Measurements from ENCODE around the gene CYTH4. TPM values are rescaled to one million over a fixed set of nuclear protein-coding genes. Genes with fewer than 3 reads are reported as not detected.

CYTH4 gene
- total and polyA plus RNA-seq, 2 experiments from 2014 or later = not detected

DNA sequence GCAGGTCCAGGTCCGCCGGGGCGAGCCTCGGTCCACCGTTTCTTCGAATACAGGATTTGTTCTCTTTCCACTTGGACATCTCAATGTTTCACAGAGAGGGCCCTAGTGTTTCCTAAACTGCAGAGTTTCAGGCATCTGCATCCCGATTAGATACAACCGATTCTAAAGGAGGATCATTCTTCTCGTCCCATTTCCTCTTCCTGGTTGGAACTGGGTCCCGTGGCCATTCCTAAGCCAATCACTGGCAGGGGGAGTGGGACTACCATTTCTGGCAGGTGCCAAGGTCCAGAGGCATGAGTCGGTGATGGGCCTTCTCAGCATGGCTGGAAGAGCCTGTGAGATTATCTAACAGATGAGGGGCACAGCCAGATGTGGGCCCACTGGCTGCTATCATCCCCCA is 76.1 kb downstream of the CYTH4 start (continued):
- TF ChIP-seq, protein P1, sequence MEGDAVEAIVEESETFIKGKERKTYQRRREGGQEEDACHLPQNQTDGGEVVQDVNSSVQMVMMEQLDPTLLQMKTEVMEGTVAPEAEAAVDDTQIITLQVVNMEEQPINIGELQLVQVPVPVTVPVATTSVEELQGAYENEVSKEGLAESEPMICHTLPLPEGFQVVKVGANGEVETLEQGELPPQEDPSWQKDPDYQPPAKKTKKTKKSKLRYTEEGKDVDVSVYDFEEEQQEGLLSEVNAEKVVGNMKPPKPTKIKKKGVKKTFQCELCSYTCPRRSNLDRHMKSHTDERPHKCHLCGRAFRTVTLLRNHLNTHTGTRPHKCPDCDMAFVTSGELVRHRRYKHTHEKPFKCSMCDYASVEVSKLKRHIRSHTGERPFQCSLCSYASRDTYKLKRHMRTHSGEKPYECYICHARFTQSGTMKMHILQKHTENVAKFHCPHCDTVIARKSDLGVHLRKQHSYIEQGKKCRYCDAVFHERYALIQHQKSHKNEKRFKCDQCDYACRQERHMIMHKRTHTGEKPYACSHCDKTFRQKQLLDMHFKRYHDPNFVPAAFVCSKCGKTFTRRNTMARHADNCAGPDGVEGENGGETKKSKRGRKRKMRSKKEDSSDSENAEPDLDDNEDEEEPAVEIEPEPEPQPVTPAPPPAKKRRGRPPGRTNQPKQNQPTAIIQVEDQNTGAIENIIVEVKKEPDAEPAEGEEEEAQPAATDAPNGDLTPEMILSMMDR (conservative IDR thresholded peaks at IDR 0.05; ENCODE audit: low read depth in 2 of 2) = no peak
- TF ChIP-seq POLR2AphosphoS5 (IDR thresholded peaks at IDR 0.05; ENCODE audit: low read depth) (no peak), EZH2 (IDR thresholded peaks at IDR 0.05; ENCODE audit: low read depth, unreplicated experiment) (no peak)
- TF ChIP-seq, protein P2, sequence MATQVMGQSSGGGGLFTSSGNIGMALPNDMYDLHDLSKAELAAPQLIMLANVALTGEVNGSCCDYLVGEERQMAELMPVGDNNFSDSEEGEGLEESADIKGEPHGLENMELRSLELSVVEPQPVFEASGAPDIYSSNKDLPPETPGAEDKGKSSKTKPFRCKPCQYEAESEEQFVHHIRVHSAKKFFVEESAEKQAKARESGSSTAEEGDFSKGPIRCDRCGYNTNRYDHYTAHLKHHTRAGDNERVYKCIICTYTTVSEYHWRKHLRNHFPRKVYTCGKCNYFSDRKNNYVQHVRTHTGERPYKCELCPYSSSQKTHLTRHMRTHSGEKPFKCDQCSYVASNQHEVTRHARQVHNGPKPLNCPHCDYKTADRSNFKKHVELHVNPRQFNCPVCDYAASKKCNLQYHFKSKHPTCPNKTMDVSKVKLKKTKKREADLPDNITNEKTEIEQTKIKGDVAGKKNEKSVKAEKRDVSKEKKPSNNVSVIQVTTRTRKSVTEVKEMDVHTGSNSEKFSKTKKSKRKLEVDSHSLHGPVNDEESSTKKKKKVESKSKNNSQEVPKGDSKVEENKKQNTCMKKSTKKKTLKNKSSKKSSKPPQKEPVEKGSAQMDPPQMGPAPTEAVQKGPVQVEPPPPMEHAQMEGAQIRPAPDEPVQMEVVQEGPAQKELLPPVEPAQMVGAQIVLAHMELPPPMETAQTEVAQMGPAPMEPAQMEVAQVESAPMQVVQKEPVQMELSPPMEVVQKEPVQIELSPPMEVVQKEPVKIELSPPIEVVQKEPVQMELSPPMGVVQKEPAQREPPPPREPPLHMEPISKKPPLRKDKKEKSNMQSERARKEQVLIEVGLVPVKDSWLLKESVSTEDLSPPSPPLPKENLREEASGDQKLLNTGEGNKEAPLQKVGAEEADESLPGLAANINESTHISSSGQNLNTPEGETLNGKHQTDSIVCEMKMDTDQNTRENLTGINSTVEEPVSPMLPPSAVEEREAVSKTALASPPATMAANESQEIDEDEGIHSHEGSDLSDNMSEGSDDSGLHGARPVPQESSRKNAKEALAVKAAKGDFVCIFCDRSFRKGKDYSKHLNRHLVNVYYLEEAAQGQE (IDR thresholded peaks at IDR 0.05; ENCODE audit: unreplicated experiment) = no peak
- TF ChIP-seq, protein P3, sequence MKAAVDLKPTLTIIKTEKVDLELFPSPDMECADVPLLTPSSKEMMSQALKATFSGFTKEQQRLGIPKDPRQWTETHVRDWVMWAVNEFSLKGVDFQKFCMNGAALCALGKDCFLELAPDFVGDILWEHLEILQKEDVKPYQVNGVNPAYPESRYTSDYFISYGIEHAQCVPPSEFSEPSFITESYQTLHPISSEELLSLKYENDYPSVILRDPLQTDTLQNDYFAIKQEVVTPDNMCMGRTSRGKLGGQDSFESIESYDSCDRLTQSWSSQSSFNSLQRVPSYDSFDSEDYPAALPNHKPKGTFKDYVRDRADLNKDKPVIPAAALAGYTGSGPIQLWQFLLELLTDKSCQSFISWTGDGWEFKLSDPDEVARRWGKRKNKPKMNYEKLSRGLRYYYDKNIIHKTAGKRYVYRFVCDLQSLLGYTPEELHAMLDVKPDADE (IDR thresholded peaks at IDR 0.05) = no peak

DNA sequence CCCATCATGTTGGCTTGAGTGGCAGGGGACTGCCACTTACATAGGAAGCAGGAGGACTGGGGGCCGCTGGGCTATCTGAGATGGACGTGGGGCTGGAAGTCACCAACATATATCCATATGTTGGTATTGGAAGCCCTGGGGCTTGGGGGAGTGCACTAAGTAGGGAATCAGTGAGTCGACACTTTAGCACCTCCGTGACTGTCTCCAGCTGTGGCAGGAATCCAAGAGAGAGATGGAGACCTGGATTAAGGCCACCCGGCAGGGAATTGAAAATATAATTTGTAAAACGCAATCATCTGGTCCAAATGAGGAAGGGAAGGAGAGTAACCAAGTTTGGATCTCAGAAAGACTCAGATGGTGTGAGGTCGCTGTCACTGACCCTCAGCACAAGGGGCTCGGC is 76.6 kb downstream of the CYTH4 start:
- Histone ChIP-seq H3K4me1 (ENCODE audit: insufficient read depth) (no peaks in the 10 kb centered on the region), H3K79me2 (replicated peaks; ENCODE audit: insufficient read depth) (no peaks in the 10 kb centered on the region), H3K27me3 (ENCODE audit: insufficient read depth) (no peaks in the 10 kb centered on the region), H3K36me3 (ENCODE audit: insufficient read depth) (no peaks in the 10 kb centered on the region), H3K9me2 (ENCODE audit: insufficient read depth) (no peaks in the 10 kb centered on the region), H4K20me1 (replicated peaks; ENCODE audit: insufficient read depth) (no peaks in the 10 kb centered on the region), H3F3A (replicated peaks; ENCODE audit: low read depth) (no peaks in the 10 kb centered on the region), H2AFZ (no peak overlapping the region), H3K4me2 (no peak overlapping the region), H3K27ac (ENCODE audit: low read depth) (no peak overlapping the region), H3K4me3 (no peak overlapping the region)
- ATAC-seq (no peak; the same call in 2 of the 3 replicates), DNase-seq (ENCODE audit: low spot score) (no peak)
- Mint-ChIP-seq H3K4me1 (peaks cover 8% of the 10 kb centered on the region), H3K27ac (no peak overlapping the region), H3K36me3 (ENCODE audit: low read depth) (no peaks in the 10 kb centered on the region), H3K27me3 (ENCODE audit: insufficient read depth, low read depth, poor library complexity) (peaks cover 17% of the 10 kb centered on the region), H3K9me3 (no peaks in the 10 kb centered on the region), H3K4me3 (no peak overlapping the region)
- no peak for TF ChIP-seq EZH2phosphoT487 (IDR thresholded peaks at IDR 0.05; ENCODE audit: unreplicated experiment)
- no peak for TF ChIP-seq ZNF114 (CRISPR knock-in tag; IDR thresholded peaks at IDR 0.05)
- no peak for TF ChIP-seq STAT1 (IDR thresholded peaks at IDR 0.05; ENCODE audit: unreplicated experiment)
- TF ChIP-seq ZNF331 (CRISPR knock-in tag; IDR thresholded peaks at IDR 0.05; ENCODE audit: low read depth) = no peak

Data from GM23338 (cell line).